Dermis microvascular lymphatic vessel endothelial cell (primary cell): Measurements from ENCODE around the gene MXD3. TPM values are rescaled to one million over a fixed set of nuclear protein-coding genes. Genes with fewer than 3 reads are reported as not detected.
A peak's percentile ranks its signal among the peaks of the same experiment; 100 is the strongest.
"Not testable (repeated sequence)": the region's sequence is repeated elsewhere in the genome, so short reads cannot be mapped to it uniquely, and the experiment has no call there.

Source experiments
- DNase-seq, 2 donors: peaks; one replicate each; pipeline versions ENCODE4 v3.0.0 to v3.0.0-alpha.2; 2010; ENCODE audit warnings: low read depth in 2 of 2
- total RNA-seq: library from RNA; depleted of rRNA; stranded (reverse); fragments of >200 nt; gene quantifications from 2 replicates; pipeline ENCODE4 v1.2.1, GENCODE V29; 2014

MXD3 gene, protein sequence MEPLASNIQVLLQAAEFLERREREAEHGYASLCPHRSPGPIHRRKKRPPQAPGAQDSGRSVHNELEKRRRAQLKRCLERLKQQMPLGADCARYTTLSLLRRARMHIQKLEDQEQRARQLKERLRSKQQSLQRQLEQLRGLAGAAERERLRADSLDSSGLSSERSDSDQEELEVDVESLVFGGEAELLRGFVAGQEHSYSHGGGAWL
- total RNA-seq = 11.8 and 23.6 TPM in 2 replicates

DNA sequence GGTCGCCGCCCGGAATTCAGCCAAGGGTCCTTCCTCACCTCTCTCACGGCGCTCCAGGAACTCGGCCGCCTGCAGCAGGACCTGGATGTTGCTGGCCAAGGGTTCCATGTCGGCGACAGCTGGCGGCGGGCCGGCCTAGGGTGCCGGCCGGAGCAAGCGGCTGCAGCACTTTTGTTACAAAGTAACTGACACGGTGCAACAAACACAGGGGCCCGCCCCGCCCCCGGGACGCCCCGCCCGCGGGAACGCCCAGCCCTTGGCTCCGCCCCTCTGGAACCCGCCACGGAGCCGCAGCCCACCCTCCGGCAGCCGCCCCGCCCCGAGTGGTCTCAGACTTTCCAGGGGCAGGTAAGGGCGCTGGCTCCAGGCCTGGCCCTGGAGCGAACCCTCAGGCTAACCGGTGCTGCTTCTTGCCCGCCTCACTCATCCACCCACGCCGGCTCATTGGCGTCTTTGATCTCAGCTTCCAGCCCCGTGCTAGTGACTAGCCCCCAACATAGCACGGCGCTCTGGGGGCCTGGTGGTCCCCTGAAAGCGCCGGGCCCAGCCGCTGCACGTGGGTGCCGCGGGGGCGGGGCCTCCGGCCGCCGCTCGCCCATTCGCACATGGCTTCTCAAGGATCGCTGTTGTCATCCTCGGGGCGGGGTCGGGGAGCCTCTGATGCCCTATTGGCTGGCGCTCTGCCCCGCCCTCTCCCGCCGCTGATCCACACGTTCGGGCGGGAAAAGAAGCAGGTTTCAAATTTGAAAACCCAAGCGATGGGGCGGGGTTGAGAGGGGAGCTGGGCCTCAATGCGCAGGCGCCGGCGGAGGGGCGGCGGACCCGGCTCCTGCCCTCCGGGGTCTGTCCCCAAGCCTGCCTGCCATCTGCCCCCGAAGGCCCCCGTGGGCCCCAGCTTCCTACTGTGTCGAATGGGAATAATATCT, at the start of gene MXD3:
Gene MXD3, minus strand, starts transcription at position 176 of the 926 bp plus-strand sequence. Its CDS starts 68 bp downstream, at position 108.
- peak; percentile 79 to 95 for DNase-seq

DNA sequence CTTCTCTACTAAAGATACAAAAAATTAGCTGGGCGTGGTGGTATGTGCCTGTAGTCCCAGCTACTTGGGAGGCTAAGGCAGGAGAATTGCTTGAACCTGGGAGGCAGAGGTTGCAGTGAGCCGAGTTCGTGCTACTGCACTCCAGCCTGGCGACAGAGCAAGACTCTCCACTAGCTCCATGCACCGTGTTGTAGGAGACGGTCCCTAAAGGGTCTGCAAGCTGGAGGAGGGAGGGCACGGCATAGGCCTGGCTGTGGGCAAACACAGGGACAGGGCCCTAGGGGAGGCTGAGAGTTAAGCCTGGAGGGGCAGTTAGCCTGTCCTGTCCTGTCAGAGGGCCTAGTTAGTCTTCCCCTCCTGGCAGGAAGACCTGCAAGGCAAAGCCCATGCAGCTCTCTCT, 49.0 kb upstream of the MXD3 start:
- DNase-seq = not testable (repeated sequence)

DNA sequence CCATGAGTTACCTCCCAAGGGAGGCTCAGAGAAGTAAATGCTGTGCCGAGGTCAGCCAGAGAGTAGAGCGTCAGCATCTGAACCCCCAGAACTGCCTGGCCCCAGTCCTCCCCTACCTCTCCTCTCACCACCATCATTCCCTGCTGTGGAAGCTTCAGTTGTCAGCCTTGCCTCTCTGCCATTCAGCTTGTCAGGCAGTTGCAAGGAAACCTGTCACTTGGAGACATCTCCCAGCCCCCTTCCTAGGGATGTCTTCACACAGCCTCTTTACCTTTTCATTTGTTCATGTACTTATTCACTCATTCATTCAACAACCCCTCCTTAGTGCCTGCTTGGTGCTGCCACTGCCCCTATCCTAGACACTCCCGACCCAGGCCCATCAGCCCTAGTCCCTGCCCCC, 48.2 kb upstream of the MXD3 start:
- DNase-seq = no peak

DNA sequence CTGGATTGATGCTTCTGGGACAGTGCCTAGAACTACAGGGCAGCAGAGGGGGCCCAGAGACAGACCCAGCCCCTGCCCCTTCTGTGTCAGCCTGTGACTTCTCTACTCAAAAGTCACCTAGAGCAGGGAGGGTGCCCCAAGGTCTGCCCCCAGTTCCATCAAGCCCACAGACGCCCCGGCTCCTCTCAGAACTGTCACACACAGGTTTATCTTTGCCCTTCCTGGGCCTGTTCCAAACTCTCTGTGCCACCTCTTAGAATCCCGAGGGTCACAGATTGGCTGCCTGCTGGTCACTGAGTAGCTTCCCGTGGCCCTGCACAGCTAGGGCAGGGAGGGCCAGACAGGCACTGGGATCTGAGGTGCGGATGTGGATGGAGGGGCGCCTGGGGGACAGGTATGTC, 47.8 kb upstream of the MXD3 start:
- DNase-seq = no peak

DNA sequence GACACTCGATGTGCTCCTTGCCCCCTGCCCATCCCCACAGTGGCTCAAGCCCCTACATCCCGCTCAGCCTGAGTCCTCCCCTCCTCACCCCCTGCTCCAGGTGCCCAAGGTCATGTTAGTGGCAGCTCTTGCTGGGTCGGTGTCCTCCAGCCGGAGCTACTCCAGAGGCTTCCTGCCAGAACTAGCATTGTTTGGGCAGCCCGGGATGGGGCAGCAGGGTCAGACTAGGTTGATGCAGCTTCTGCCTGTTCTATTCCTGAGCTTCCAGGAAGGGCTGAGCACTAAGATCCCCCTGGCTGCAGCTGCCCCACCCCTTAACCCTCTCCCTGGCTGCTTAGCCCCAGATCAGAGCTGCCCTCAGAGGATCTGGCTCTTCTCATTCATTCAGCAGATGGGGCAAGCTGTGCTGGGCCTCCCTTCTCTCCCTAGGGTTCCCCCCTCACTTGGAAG, 46.7 kb upstream of the MXD3 start:
- DNase-seq = no peak

DNA sequence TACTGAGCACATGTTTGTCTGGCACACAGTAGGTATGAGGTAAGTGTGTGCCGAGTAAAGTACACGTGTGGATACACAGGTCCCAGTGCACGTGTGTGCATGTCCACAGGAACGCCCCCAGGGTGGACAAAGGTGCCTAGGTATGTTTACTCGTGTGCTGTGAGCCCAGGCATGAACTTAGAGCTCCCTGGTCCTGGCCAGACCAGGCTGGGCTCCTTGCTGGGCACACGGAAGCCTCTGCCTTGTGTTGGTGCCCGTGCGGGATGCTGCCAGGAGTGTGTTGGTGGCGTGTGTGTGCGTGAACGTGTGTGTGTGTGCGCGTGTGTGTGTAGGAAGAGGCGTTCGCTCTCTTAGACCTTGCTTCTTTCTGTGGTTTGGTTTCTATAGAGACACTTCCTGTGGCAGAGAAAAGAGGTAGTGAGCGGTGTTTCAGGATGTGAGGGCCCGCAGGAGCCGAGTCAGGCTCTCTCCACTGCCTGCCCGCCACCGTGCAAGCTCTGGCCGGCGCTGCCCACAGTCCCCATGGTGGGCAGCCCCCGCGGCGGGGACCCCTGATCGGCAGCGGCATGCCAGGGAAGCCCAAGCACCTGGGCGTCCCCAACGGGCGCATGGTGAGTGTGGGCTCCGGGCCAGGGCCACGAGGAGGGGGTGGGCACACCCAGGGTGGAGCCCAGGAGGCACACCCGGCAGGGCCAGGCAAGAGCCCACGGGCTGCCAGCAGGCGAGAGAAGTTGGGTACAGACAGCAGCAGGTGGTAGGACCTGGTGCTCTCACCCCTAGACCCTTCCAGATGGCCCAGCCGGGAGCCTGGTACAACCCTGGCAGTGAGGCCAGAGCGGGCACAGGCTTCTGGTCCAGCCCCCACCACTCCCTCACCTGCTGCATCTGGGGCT, 46.0 kb upstream of the MXD3 start, which contains the start of gene RGS14:
Gene RGS14, plus strand, starts transcription at position 466 of the 893 bp plus-strand sequence. Its CDS starts 101 bp downstream, at position 567.
- DNase-seq = peak; percentile 76 to 80

DNA sequence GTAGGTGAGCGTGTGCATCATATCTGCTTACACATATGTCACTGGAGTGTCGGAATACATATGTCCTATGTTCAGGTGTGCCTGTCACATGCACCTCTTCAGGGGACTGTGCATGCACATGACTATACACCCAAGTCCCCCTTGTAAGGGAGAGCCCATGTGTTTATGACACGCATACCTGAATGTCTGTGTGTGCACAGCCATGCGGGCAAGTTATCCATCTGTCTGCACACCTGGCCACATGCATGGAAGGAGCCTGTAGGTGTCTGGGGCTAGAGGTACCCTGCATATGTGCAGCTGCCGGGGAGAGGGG, 45.4 kb upstream of the MXD3 start:
- no peak for DNase-seq

DNA sequence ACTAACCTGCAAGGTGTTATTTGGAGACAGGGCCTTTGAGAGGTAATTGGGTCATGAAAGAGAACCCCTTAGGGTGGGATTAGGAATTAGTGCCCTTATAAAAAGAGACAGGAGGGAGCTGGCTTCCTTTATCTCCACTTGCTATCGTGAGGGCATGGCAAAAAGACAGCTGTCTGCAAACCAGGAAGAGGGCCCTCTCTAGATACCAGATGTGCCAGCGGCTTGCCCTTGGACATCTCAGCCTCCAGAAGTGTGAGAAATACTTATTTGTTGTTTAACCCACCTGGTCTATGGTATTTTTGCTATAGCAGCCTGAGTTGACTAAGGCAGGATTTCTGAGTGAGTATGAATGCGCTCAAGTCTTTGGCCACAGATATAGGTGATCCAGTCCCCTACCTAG, 45.0 kb upstream of the MXD3 start:
- DNase-seq = no peak

DNA sequence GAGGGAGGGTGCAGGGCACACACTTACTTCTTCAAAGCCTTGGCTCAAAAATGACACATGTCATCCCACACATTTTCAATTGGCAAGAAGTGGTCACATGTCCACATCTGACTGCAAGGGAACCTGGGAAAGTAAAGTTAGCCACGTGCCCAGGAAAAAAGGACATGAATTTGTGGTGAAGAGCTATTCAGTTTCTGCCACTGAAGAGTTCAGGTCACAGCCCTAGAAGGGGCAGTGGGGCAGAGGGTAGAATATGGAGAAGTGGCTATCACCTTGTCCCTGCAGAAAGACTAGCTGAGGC, 44.1 kb upstream of the MXD3 start:
- no peak for DNase-seq

DNA sequence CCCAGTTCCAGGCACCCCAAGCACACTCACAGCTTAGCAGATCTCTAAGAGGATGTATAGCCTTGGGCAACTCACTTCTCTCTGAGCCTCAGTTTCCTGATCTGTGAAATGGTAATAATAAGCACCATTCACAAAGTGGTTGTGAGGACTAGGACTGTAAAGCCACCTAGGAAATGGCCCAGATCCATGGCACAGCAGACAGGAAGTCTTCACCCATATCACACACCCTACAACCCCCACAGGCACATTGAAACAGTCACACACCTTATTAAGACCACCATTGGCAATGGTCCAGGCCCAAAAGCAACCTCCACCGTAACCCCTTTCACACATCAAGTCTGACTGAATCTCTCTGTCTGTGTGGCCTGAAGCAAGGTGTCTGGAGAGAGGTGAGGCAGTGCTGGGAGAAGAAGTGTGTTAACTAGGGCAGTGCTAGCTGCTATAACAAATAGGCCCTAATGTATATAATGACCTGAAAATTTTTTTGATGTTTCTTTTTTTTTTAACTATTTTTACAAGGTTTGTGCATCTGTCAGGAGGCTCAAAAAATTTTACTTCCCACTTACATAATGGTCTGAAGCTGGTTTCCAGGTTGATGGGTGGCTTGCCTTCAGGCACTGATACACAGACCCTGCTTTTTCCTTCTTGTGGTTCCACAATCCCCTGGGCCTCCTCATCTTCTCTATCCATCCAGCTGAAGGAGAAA, 43.6 kb upstream of the MXD3 start:
- no peak for DNase-seq

DNA sequence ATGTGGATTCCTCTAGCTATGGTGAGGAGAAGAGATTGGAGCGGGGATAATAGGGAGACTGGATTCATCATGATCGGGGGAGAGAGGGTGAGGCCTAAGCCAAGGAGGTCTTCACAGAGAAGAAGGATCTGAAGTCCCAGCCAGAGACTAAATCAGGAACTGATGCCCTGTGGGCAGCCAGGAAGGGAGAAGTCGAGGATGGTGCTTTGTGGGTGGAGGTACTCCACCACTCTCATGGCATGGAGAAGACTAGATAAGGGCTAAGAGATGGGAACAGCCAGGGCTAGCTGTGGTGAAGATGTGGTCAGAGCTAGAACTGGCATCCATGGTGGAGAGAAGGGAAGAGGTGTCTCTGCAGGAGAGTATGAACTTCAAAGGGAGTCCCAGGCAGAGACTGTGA, 43.0 kb upstream of the MXD3 start:
- no peak for DNase-seq

DNA sequence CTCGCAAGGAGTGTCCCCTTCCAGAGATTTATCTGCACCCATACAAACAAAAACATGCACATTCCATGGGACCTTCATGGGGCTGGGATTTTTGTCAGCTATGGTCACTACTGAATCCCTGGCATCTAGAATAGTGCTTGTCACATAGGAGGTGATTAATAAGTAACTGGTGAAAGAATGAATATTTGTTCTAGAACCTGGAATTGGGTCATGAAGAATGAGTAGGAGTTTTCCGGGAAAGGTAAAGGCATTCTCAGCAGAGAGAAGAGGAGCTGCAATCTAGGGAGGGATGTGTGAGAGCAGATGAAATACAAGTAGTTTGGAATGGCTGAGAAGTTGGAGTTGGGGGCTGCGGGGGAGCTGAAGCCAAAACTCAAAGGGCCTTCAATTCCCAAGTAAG, 42.6 kb upstream of the MXD3 start:
- DNase-seq = no peak

DNA sequence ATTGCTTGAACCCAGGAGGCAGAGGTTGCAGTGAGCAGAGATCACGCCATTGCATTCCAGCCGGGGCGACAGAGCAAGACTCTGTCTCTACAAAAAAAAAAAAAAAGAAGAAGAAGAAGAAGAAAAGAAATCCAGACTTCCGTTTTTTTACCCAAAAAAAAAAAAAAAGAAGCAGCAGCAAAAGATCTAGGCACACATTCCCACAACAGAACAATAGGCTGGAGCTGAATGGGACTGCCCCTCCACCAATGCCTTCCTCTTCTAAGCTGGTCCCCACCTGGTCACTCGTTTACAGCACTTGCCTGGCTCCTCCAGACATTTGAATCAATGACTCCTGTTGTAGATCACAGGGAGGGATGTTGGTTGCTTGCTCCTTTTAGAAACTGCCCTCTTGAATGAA, 41.4 kb upstream of the MXD3 start:
- no peak for DNase-seq

DNA sequence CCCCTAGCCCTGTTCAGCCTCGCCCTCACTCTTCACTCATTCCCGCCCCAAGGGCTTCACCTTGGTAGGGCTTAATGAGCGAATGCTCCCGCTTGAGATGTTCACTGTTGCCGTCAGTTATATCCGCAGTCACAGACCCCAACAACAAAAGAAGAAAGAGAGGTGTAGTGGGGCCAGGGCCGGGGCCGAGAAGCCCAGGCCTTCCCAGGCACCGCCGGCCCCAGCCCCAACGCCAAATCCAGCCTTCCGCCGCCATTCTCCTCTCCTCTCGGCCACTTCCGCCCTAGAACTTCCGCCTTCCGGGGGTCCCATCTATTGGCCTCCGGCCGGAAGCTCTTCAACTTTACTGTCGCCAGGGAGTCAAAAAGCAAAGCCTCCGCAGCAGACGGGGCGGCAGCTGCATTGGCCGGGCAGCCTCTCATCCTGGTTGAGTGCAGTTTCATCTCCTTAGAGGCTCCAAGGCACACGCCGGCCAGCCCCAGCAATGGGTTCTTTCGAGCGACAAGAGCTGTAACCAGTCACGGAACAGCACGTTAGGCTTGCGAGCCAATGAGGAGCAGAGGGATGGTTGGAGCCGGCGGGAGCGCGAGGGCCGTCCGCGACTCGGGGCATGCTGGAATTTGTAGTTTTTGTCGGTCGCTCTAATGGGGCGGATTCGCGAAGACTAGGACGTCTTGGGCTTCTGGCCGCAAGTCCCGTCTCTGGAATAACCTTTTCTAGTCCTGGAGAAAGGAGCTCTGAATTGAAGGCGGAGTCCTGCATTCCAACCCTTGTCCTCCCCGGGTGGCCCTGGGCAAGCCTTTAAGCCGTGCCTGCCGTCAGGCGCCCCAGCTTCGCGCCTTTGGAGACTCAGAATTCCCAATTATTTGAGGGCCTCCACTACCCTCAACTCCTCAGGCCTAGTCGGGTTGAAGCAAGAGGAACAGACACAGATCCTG, 40.0 kb upstream of the MXD3 start, which contains the start of gene LMAN2:
Gene LMAN2, minus strand, starts transcription at position 277 of the 938 bp plus-strand sequence. Its CDS starts 21 bp downstream, at position 256.
- DNase-seq = peak; percentile 93 to 97

DNA sequence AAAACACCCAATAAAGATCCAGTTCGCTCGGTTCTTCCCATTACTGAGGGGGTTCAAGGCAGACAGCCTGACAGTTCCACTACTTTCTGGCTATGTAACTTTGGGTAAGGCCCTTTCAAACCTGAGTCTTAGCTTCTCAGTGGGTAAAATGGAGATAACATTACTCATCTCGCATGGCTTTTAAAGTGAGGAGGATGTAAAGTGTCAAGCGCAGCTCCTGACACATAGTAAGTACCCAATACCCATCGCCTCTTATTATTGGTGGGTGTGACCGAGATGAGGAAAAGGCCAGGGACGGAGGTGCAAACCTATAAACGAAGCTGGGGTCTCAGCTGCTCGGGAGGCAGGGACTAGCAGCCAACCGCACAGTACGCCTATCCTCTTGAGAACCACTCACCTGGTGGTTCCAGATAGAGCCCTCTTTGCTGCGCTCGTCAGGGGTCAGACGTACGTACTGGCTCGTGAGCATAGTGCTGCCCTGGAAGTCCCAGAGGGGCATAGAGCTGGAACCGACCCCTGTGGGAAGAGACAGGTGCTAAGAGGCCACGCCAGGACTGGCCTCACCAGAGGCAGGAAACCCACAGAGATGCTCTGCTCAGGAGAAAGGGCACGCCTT, 39.2 kb upstream of the MXD3 start:
- peak in 1 of 2 donors; percentile 37 for DNase-seq

DNA sequence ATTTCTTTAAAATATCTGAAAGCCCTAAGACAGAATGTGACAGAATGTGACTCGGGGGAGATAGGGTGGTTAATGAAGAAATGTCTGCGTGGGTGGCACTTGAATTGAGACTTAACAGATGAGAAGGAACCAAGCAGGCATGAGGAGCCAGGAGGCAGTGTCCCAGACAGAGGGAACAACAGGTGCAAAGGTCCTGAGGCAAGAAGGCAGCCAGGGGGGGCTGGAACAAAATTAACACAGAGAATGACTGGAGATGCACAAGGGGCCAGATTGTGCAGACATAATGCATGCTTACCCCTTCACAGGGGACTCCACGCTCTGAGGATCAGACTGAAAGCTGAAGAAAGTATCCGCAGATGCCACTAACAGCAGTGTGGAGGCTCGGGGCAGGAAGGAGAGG, 38.1 kb upstream of the MXD3 start:
- DNase-seq = no peak

DNA sequence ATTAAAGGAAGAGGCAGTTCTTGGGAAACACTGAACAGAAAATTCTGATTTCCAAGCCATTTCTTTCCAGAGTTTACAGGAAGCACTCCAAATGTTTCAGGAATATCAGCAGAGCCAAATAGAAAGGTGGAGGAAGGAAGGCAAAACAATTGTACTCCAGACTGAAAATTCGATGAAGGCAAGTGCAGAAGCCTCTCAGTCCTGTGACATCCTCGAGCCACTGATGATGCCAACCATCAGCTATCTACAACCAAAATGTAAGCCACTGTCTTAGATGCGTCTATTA, 37.6 kb upstream of the MXD3 start:
- DNase-seq = no peak

DNA sequence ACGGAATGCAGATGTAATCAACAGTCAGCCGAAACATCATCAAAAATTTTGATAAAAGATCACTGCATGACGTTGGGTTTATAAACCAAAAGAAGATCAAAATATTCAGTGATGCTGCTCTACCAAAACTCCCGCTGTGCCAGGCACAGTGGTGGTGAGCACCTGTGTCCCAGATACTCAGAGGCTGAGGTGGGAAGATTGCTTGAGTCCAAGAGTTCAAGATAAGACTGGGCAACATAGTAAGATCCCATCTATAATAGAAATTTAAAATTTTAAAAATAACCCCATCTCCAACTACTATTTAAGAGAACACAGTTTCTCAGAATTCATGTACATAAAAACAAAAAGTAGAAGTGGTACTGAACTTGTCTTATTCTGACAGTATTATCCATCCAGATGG, 36.0 kb upstream of the MXD3 start:
- DNase-seq = no peak

DNA sequence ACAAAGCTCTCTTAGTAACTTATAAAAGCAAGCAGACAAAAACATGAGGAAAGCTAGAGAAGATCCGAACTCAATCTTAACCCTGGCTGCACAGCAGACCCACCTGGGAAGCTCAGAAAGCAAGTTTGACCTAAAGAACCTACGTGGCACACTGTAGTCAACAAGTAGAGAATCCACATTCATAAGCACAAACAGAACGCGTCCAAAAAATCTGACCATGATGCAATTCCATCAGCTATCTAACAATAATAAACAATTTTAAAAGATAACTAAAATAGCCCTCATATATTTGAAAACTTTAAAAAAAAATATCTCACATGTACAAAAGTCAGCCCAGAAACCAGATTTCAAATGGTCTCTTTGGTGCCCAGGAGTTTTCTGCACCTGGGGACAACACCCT, 35.1 kb upstream of the MXD3 start:
- no peak for DNase-seq

DNA sequence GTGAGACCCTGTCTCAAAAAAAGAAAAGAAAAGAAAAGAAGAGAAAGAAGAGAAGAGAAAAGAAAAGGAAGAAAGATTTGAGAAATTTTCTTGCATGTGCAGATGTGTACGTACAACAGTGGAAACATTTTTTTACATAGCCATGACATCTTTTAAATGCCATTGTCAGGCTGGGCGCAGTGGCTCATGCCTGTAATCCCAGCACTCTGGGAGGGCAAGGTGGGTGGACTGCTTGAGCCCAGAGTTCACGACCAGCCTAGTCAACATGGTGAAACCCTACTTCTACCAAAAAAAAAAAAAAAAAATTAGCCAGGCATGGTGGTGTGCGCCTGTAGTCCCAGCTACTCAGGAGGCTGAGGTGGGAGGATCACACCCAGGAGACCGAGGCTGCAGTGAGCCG, 33.2 kb upstream of the MXD3 start:
- no peak for DNase-seq
